H1 (cell line): ENCODE results near the gene EIPR1. TPM values are rescaled to one million over a fixed set of nuclear protein-coding genes. Genes with fewer than 3 reads are reported as not detected.

Source experiments
- ASH2L ChIP-seq: fragments of 200-600, 300-600 bp; sonication (generic); IDR thresholded peaks from one replicate; pipeline ENCODE4 v1.7.1; 2017; ENCODE audit warnings: low read length
- CEBPB ChIP-seq: IDR thresholded peaks from 2 replicates; pipeline ENCODE4 v1.6.1; 2012; ENCODE audit warnings: low read depth, low read length
- CTBP2 ChIP-seq: IDR thresholded peaks from 2 replicates; pipeline ENCODE4 v1.7.0; 2011; ENCODE audit warnings: borderline replicate concordance, mild to moderate bottlenecking, moderate library complexity, mixed read lengths, low read length; ENCODE audit not compliant: insufficient read depth, insufficient read length
- EZH2 ChIP-seq: fragments of 200-600 bp; sonication (generic); IDR thresholded peaks from 2 replicates; pipeline ENCODE4 v1.7.1; 2012; ENCODE audit warnings: low read depth, mild to moderate bottlenecking, moderate library complexity, low read length, inconsistent platforms; ENCODE audit not compliant: severe bottlenecking
- GABPA ChIP-seq: IDR thresholded peaks from 2 replicates; pipeline ENCODE4 v1.6.1; 2011; ENCODE audit warnings: mild to moderate bottlenecking, low read length, moderate library complexity, borderline replicate concordance; ENCODE audit not compliant: insufficient read depth
- TAF1 ChIP-seq: IDR thresholded peaks from 2 replicates; pipeline ENCODE4 v1.6.1; 2011; ENCODE audit warnings: mild to moderate bottlenecking, low read depth, low read length
- polyA plus RNA-seq, 7 experiments: library from polyadenylated mRNA; depleted of rRNA in 3 of 7; stranded (reverse) in 5 of 7; unstranded in 2 of 7; fragments of >200 nt in 5 of 7; fragments of 200-250 nt in 2 of 7; gene quantifications; 1 replicate in 5 of 7; 2 replicates in 1 of 7; 4 replicates in 1 of 7; pipeline versions ENCODE4 v1.2.1 to v1.2.3, GENCODE V29; 2011 to 2013; ENCODE audit warnings: missing spikeins in 2 of 7, mixed read lengths in 2 of 7
- total RNA-seq: library from RNA; stranded (reverse); fragmentation: NEBNext Ultra II Directional; extraction: Animal tissue kit (Norgen Biotek cat#: 25700); gene quantifications from 2 replicates; pipeline ENCODE4 v1.2.1, GENCODE V29; 2021
- TF ChIP-seq, protein P1 (sequence below), 3 experiments: IDR thresholded peaks; 1 replicate in 2 of 3; 2 replicates in 1 of 3; pipeline versions ENCODE4 v1.5.1 to v1.6.1; 2011; ENCODE audit warnings: low read length in 3 of 3, mild to moderate bottlenecking in 3 of 3, inconsistent platforms in 2 of 3, low read depth in 1 of 3, moderate library complexity in 1 of 3; ENCODE audit not compliant: insufficient read depth in 1 of 3; ENCODE audit errors: control extremely low read depth in 1 of 3

The EIPR1 gene
- total and polyA plus RNA-seq, 2 of the 8 experiments (the other 6 are each of a cell fraction or from before 2014, with no cell fraction given), result 26.3 to 56.4 TPM

DNA sequence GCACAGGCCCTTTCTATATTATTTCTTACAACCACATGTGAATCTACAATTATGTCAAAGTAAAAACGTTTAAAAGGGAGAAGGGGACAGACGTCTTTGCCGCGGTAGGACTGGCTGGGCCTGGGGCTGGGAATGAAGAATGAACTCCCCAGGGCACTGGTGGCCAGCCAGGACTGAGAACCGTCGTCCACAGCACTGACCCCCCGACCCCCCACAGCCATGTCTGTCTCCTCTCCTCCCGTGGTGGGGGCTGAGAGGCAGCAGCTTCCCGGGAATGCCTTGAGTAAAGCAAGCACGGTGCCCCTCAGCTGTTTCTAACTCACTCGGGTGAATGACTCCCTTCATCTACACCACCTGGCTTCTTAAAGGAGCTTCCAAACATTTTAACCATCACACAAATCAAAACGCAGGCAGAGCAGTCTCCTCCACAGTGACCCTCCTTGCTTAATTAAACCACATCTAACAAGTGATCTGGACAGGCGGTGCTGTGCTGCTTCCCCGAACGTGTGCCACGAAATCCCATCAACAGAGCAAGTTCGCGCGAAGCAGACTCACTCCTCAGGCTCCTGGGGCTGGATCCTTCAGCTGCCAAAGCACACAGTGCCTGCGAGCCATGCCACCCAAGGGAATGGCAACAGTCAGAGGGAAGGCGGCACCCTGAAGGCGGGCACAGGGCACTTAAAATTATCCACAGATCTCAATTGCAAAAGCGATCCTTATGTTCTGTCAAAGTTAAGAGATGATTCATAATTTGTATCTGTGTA is 217.7 kb downstream of the EIPR1 start (continued):
- TF ChIP-seq, protein P1, sequence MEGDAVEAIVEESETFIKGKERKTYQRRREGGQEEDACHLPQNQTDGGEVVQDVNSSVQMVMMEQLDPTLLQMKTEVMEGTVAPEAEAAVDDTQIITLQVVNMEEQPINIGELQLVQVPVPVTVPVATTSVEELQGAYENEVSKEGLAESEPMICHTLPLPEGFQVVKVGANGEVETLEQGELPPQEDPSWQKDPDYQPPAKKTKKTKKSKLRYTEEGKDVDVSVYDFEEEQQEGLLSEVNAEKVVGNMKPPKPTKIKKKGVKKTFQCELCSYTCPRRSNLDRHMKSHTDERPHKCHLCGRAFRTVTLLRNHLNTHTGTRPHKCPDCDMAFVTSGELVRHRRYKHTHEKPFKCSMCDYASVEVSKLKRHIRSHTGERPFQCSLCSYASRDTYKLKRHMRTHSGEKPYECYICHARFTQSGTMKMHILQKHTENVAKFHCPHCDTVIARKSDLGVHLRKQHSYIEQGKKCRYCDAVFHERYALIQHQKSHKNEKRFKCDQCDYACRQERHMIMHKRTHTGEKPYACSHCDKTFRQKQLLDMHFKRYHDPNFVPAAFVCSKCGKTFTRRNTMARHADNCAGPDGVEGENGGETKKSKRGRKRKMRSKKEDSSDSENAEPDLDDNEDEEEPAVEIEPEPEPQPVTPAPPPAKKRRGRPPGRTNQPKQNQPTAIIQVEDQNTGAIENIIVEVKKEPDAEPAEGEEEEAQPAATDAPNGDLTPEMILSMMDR (IDR thresholded peaks at IDR 0.05; ENCODE audit: control extremely low read depth in 1 of 3, insufficient read depth in 1 of 3, low read depth in 1 of 3, low read length in 3 of 3), result no peak
- TF ChIP-seq ASH2L (no peak), EZH2 (no peak), CTBP2 (no peak), CEBPB (no peak), TAF1 (no peak), GABPA (no peak)
